Posterior cingulate gyrus (tissue), 11 donors: ENCODE results near the gene EDC3.

Source experiments
- DNase-seq, 10 donors: peaks; one replicate each; pipeline versions ENCODE4 v3.0.0 to v3.0.0-alpha.2; 2020 to 2021; ENCODE audit warnings: mixed read lengths in 3 of 10
- intact Hi-C: fragments of 100-400 bp; cut with DNase I; formaldehyde crosslinking; loops from one replicate; pipeline ENCODE4 v1.15.1; 2023

EDC3 gene

GRCh38 chr15:74613953-74614743, 81.7 kb downstream of the EDC3 start:
- intact Hi-C loops = no loop called here
- no peak for DNase-seq

- no peak for DNase-seq
- intact Hi-C loops = no loop called here
These were observed 82.5 kb downstream of the EDC3 start for GRCh38 chr15:74613089-74613952.

- DNase-seq = no peak
- intact Hi-C loops = no loop called here
These were observed 83.1 kb downstream of the EDC3 start for GRCh38 chr15:74612677-74613076.

GRCh38 chr15:74611834-74612233, 84.0 kb downstream of the EDC3 start:
- intact Hi-C loops = no loop called here
- DNase-seq = no peak

- intact Hi-C loops = no loop called here
- DNase-seq = no peak
These were observed 84.5 kb downstream of the EDC3 start for GRCh38 chr15:74611341-74611740.

GRCh38 chr15:74610302-74610951, 85.4 kb downstream of the EDC3 start:
- intact Hi-C loops = no loop called here
- DNase-seq = no peak

GRCh38 chr15:74609938-74610301, 85.9 kb downstream of the EDC3 start:
- no peak for DNase-seq
- intact Hi-C loops = no loop called here

GRCh38 chr15:74608786-74609185, 87.0 kb downstream of the EDC3 start:
- DNase-seq = no peak
- intact Hi-C loops = no loop called here

- no peak for DNase-seq
- intact Hi-C loops = no loop called here
These were observed 90.1 kb downstream of the EDC3 start for GRCh38 chr15:74605795-74606150.

- intact Hi-C loops = no loop called here
- DNase-seq = peak in 1 of 10 donors; percentile 30
These were observed 90.6 kb downstream of the EDC3 start for GRCh38 chr15:74604983-74605794.

- peak in 2 of 10 donors; percentile 44 to 52 for DNase-seq
These were observed 91.8 kb downstream of the EDC3 start for GRCh38 chr15:74603789-74604705.

GRCh38 chr15:74603026-74603788, 92.6 kb downstream of the EDC3 start:
- intact Hi-C loops = no loop called here
- DNase-seq = peak in 2 of 10 donors; percentile 54 to 75

More at GRCh38 chr15:74603789-74604705, 91.8 kb downstream of the EDC3 start:
- intact Hi-C loops = no loop called here

GRCh38 chr15:74599156-74599555, 96.7 kb downstream of the EDC3 start:
- intact Hi-C loops = loop anchor here (5.0 kb wide), 1 partner anchor 57 kb away; the partner anchor contains the start of gene ARID3B
- peak in 2 of 10 donors; percentile 37 to 65 for DNase-seq

- intact Hi-C loops = loop anchor here (1.0 to 5.0 kb wide), 2 partner anchors 17 to 56 kb away; partner anchors contain the start of genes ARID3B and CLK3
- peak; percentile 88 to 99 (median 96) for DNase-seq
These were observed 97.5 kb downstream of the EDC3 start for GRCh38 chr15:74598126-74598842.

- peak in 3 of 10 donors; percentile 47 to 77 (median 70) for DNase-seq
- intact Hi-C loops = loop anchor here (5.0 kb wide), 1 partner anchor 55 kb away; the partner anchor contains the start of gene ARID3B
These were observed 98.6 kb downstream of the EDC3 start for GRCh38 chr15:74597146-74597705.

GRCh38 chr15:74596736-74597135, 99.1 kb downstream of the EDC3 start:
- intact Hi-C loops = loop anchor here (5.0 kb wide), 1 partner anchor 54 kb away; the partner anchor contains the start of gene ARID3B
- DNase-seq = peak in 3 of 10 donors; percentile 37 to 67 (median 52)

GRCh38 chr15:74595271-74595670, 100.6 kb downstream of the EDC3 start:
- intact Hi-C loops = loop anchor here (5.0 kb wide), 1 partner anchor 53 kb away; the partner anchor contains the start of gene ARID3B

More at GRCh38 chr15:74595271-74595670, 100.6 kb downstream of the EDC3 start:
- DNase-seq = peak in 1 of 10 donors; percentile 5
